Gastrocnemius medialis (tissue), 4 donors: ENCODE data around the gene OPRPN.

Experiments
- POLR2A ChIP-seq, 2 donors: fragments of 450-650 bp; IDR thresholded peaks; one replicate each; pipeline ENCODE4 v1.6.1; 2017; ENCODE audit warnings: antibody characterized with exemption in 2 of 2, mild to moderate bottlenecking in 2 of 2, moderate library complexity in 2 of 2
- TF ChIP-seq, protein P1 (sequence below), 5 experiments: fragments of 450-650 bp in 3 of 5; fragments of 200-600 bp in 2 of 5; sonication (generic) in 2 of 5; IDR thresholded peaks in 4 of 5; conservative IDR thresholded peaks in 1 of 5; 1 replicate in 4 of 5; 2 replicates in 1 of 5; pipeline ENCODE4 v1.5.1; 2016 to 2019; ENCODE audit warnings: antibody characterized with exemption in 5 of 5, mild to moderate bottlenecking in 3 of 5, moderate library complexity in 3 of 5

GRCh38 chr4:70382691-70383181 lies 15.0 kb upstream of the OPRPN start, which contains the start of gene SMR3B:
- TF ChIP-seq, protein P1, sequence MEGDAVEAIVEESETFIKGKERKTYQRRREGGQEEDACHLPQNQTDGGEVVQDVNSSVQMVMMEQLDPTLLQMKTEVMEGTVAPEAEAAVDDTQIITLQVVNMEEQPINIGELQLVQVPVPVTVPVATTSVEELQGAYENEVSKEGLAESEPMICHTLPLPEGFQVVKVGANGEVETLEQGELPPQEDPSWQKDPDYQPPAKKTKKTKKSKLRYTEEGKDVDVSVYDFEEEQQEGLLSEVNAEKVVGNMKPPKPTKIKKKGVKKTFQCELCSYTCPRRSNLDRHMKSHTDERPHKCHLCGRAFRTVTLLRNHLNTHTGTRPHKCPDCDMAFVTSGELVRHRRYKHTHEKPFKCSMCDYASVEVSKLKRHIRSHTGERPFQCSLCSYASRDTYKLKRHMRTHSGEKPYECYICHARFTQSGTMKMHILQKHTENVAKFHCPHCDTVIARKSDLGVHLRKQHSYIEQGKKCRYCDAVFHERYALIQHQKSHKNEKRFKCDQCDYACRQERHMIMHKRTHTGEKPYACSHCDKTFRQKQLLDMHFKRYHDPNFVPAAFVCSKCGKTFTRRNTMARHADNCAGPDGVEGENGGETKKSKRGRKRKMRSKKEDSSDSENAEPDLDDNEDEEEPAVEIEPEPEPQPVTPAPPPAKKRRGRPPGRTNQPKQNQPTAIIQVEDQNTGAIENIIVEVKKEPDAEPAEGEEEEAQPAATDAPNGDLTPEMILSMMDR (IDR thresholded peaks at IDR 0.05 in 4 of 5, conservative IDR thresholded peaks at IDR 0.05 in 1 of 5) = no peak
- no peak for TF ChIP-seq POLR2A (IDR thresholded peaks at IDR 0.05)
